HG03520 (cell line): Measurements from ENCODE around the gene MAPKAP1.

Experiments used
- ATAC-seq: cut with Tn5 transposase; IDR thresholded peaks from one replicate; pipeline ENCODE4 v1.9.1; 2021; ENCODE audit warnings: mild to moderate bottlenecking, moderate library complexity; ENCODE audit not compliant: unreplicated experiment

Gene MAPKAP1

GRCh38 chr9:125399165-125399564 lies 307.8 kb downstream of the MAPKAP1 start:
- ATAC-seq, result no peak

DNA sequence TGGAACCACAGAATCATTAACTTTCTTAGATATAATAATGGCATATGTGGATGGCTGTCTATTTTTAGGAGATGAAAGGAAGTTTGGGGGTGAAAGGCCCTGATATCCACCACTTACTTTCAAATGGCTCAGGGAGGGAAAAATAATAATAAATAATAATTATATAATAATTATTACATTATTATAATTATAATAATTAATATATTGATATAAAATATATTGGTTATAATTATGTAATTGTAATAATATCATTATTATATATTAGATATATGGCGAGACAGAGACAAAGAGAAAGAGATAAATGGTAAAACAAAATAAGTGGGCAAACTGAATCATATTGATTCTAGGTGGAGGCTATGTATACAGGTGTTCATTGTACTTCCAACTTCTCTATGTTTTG lies 308.8 kb downstream of the MAPKAP1 start:
- ATAC-seq, result no peak

DNA sequence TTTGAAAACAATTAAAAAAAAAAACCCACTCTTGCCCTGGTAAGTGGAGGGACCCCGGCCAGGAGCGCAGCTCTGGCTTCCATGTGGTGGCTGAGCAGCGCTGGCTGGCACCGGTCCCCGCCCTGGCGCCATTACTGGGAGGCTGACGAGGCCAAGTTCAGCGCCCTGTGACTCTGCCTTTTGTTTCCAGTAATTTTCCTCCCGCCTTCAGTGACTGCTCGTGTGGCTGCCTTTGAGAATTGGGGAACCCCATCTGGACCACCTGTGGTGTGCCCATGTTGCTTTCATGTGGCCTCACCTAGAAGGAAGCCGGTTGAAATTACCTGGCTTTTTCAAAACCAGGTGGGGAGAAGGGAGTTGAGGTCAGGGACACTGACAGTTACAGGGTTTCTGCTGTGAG lies 309.3 kb downstream of the MAPKAP1 start:
- ATAC-seq, result no peak

GRCh38 chr9:125396799-125397198 lies 310.2 kb downstream of the MAPKAP1 start:
- ATAC-seq, result no peak

GRCh38 chr9:125393426-125393825 lies 313.6 kb downstream of the MAPKAP1 start:
- ATAC-seq, result no peak

DNA sequence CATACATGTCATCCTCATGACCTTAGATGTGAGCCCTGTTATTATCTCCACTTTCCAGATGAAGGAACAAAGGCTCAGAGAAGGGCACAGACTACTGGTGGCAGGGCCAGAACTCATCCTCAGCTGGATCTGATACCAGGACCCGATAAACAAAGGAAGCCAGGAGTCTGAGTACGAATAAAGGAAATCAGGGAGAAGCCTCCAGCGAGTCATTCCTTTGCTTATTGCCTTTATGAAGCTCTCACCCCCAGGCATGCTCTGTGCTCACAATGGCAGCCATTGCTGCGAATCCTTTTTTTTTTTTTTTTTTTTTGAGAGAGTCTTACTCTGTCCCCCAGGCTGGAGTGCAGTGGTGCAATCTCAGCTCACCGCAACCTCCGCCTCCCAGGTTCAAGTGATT lies 315.3 kb downstream of the MAPKAP1 start:
- no peak for ATAC-seq

GRCh38 chr9:125388978-125389377 lies 318.0 kb downstream of the MAPKAP1 start:
- no peak for ATAC-seq

DNA sequence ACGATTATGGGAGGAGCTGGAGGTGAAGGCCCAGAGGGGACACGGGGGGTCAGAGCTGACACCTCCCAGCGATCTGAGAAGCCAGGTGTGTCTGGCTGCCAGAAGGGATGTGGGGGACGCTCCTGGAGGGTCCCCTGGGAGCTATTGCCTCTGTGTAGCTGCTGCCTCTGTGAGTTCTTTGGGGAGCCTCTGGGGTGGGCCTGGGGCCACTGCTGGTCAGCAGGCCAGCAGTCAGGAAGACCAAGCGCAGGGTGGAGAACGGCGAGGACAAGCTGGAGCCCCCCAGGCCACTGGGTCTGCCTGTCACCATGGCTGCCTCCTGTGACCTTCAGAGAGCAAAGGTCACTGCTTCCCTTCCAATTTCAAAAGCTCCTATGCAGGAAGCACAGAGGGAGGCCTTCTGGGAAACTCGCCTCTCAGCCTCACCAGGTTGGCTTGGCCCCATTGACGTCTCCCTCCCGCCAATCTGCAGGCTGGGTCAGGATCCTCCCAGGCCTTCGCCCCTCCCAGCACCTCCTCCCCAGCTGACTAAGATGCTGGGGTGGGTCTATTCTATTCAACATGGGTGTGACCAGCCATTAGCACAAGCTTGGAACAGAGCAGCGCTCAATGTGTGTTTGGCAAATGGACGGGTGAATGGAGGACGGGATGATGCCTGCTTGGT lies 319.0 kb downstream of the MAPKAP1 start:
- ATAC-seq, result no peak
